B cell (primary cell): ENCODE measurements around the gene HS3ST3A1. TPM values are rescaled to one million over a fixed set of nuclear protein-coding genes. Genes with fewer than 3 reads are reported as not detected.

ENCODE experiments used
- ATAC-seq: fragments of 200-7000 bp; cut with Tn5 transposase; one replicate; pipeline ENCODE4 v1.10.0; 2021; ENCODE audit warnings: low read depth, mild to moderate bottlenecking, moderate number of reproducible peaks, moderate library complexity
- CTCF ChIA-PET: fragments of 350-600 bp; sonication (Branson Sonifier 250); formaldehyde crosslinking; loops from one replicate; lab custom pipeline; 2021; ENCODE audit warnings: antibody characterized with exemption, inconsistent platforms; lab: Charles Lee
- POLR2A ChIA-PET: fragments of 350-600 bp; sonication (Branson Sonifier 250); formaldehyde crosslinking; loops from one replicate; lab custom pipeline; 2021; ENCODE audit warnings: antibody characterized with exemption; lab: Charles Lee
- DNase-seq: peaks from one replicate; pipeline ENCODE4 v3.0.0; 2013
- H2AFZ ChIP-seq: 2 replicates; pipeline ENCODE4 v1.6.1; 2012; ENCODE audit warnings: mild to moderate bottlenecking, low read depth, low read length; ENCODE audit not compliant: insufficient read depth, poor library complexity, severe bottlenecking
- H3K27ac ChIP-seq, 2 donors: 1 replicate in 1 of 2; 2 replicates in 1 of 2; pipeline ENCODE4 v1.5.1; 2012 to 2013; ENCODE audit warnings: low read length in 2 of 2, mild to moderate bottlenecking in 2 of 2, moderate library complexity in 1 of 2
- H3K27me3 ChIP-seq, 4 experiments: fragments of 200-600 bp in 1 of 4; sonication (generic) in 1 of 4; replicated peaks in 1 of 4; 1 replicate in 2 of 4; 2 replicates in 2 of 4; pipeline versions ENCODE4 v1.6.1 to v1.7.0; 2013 to 2016; ENCODE audit warnings: low read length in 3 of 4, mild to moderate bottlenecking in 2 of 4, mixed read lengths in 1 of 4, moderate library complexity in 1 of 4; ENCODE audit not compliant: insufficient read depth in 4 of 4, control insufficient read depth in 3 of 4; ENCODE audit errors: control extremely low read depth in 1 of 4
- H3K36me3 ChIP-seq, 2 experiments: replicated peaks in 1 of 2; 1 replicate in 1 of 2; 2 replicates in 1 of 2; pipeline versions ENCODE4 v1.6.1 to v1.7.1; 2013; ENCODE audit warnings: low read length in 1 of 2; ENCODE audit not compliant: insufficient read depth in 2 of 2, control insufficient read depth in 1 of 2; ENCODE audit errors: control extremely low read depth in 1 of 2, extremely low read depth in 1 of 2
- H3K4me1 ChIP-seq, 2 donors: fragments of 200-600 bp in 1 of 2; sonication (generic) in 1 of 2; 1 replicate in 1 of 2; 2 replicates in 1 of 2; pipeline versions ENCODE4 v1.5.1 to v1.6.1; 2013 to 2017; ENCODE audit warnings: low read length in 2 of 2; ENCODE audit not compliant: control insufficient read depth in 2 of 2, insufficient read depth in 2 of 2
- H3K4me2 ChIP-seq: replicated peaks from 2 replicates; pipeline ENCODE3; 2012; ENCODE audit warnings: mild to moderate bottlenecking, low read depth, low read length; ENCODE audit not compliant: poor library complexity, severe bottlenecking
- H3K4me3 ChIP-seq, 5 experiments: fragments of 200-600 bp in 1 of 5; sonication (generic) in 1 of 5; 1 replicate in 3 of 5; 2 replicates in 2 of 5; pipeline versions ENCODE4 v1.5.1 to v1.7.0; 2011 to 2016; ENCODE audit warnings: low read length in 4 of 5, mild to moderate bottlenecking in 4 of 5, low read depth in 2 of 5, control low read depth in 1 of 5, moderate library complexity in 1 of 5; ENCODE audit not compliant: insufficient read depth in 1 of 5; ENCODE audit errors: control extremely low read depth in 1 of 5, extremely low read depth in 1 of 5
- H3K79me2 ChIP-seq: fragments of 200-600 bp; sonication (generic); one replicate; pipeline ENCODE4 v1.6.0; 2016; ENCODE audit warnings: low read length; ENCODE audit not compliant: control insufficient read depth, insufficient read depth
- H3K9ac ChIP-seq: fragments of 200-600 bp; sonication (generic); 2 replicates; pipeline ENCODE4 v1.6.1; 2017; ENCODE audit warnings: mild to moderate bottlenecking, low read length, moderate library complexity
- H3K9me3 ChIP-seq, 3 donors: one replicate each; pipeline versions ENCODE4 v1.6.1 to v1.7.1; 2013; ENCODE audit warnings: low read length in 2 of 3; ENCODE audit not compliant: control insufficient read depth in 2 of 3, insufficient read depth in 1 of 3; ENCODE audit errors: control extremely low read depth in 1 of 3
- H4K20me1 ChIP-seq: 2 replicates; pipeline ENCODE4 v1.6.0; 2012; ENCODE audit warnings: mild to moderate bottlenecking, low read length; ENCODE audit not compliant: insufficient read depth, control insufficient read depth, poor library complexity, severe bottlenecking
- H3K27ac Mint-ChIP-seq: one replicate; pipeline ENCODE4 v1.8.0; 2021; ENCODE audit warnings: mixed read lengths
- H3K27me3 Mint-ChIP-seq: one replicate; pipeline ENCODE4 v1.8.0; 2021; ENCODE audit warnings: mixed read lengths
- H3K4me1 Mint-ChIP-seq: one replicate; pipeline ENCODE4 v1.8.0; 2021; ENCODE audit warnings: mixed read lengths
- H3K4me3 Mint-ChIP-seq: one replicate; pipeline ENCODE4 v1.8.0; 2021; ENCODE audit warnings: mixed read lengths
- H3K9me3 Mint-ChIP-seq: one replicate; pipeline ENCODE4 v1.8.0; 2022; ENCODE audit warnings: mixed read lengths; ENCODE audit not compliant: insufficient read depth
- EZH2 ChIP-seq: IDR thresholded peaks from 2 replicates; pipeline ENCODE4 v1.6.1; 2012; ENCODE audit warnings: borderline replicate concordance, low read depth, mild to moderate bottlenecking, moderate library complexity, low read length; ENCODE audit not compliant: insufficient read depth, poor library complexity, severe bottlenecking
- WGBS: methylation state at CpG from one replicate; pipeline ENCODE4 v1.1.5; 2013; ENCODE audit warnings: missing lambda C conversion rate; ENCODE audit not compliant: insufficient coverage; 5-methylcytosine and 5-hydroxymethylcytosine counted together
- intact Hi-C: fragments of 100-400 bp; cut with micrococcal nuclease; formaldehyde crosslinking; loops from one replicate; pipeline ENCODE4 v1.10.0; 2022
- polyA plus RNA-seq: library from polyadenylated mRNA; depleted of rRNA; stranded (reverse); fragments of >200 nt; gene quantifications from 2 replicates; pipeline ENCODE4 v1.2.3, GENCODE V29; 2012
- total RNA-seq, 2 donors: library from RNA; stranded (reverse); fragments of 120-200 nt in 1 of 2; gene quantifications; 1 replicate in 1 of 2; 2 replicates in 1 of 2; pipeline versions ENCODE4 v1.2.3 to v1.2.4, GENCODE V29; 2013 to 2022
- TF ChIP-seq, protein P1 (sequence below): fragments of 200-600 bp; IDR thresholded peaks from one replicate; pipeline ENCODE4 v1.8.0; 2022; ENCODE audit warnings: antibody characterized with exemption, mild to moderate bottlenecking

Gene HS3ST3A1
- total and polyA plus RNA-seq, 2 donors (not counting 1 experiment from before 2014, with no cell fraction given), result 0.17 to 0.75 TPM

DNA sequence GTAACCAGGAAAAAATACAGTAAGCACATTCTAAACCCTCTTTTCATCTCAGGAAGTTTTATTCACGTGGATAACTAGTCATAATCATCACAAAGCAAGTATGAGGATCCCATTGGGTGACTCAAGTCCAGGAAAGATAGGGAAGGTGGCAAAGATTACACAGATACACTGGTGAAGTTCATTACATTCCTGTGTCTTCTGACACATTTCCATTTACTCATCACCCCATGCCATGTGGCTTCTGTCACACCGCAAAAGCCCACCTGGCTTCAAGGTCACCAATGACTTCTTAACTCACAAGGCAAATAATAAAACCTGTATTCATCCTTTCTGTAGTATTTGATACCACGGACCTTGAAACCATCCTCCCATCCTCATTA, 17.0 kb downstream of the HS3ST3A1 start:
- no peak overlapping the region for H3K27ac Mint-ChIP-seq
- no CpG with 5 or more reads among the region's 3 CpGs for WGBS
- no peaks in the 10 kb centered on the region for H3K4me1 Mint-ChIP-seq
- Histone ChIP-seq H3K4me1 (no peaks in the 10 kb centered on the region), H3K4me2 (no peak overlapping the region), H2AFZ (no peak overlapping the region), H3K4me3 (no peak overlapping the region), H3K9ac (no peak overlapping the region), H3K27ac (no peak overlapping the region), H3K27me3 (no peaks in the 10 kb centered on the region), H3K79me2 (no peaks in the 10 kb centered on the region), H3K36me3 (no peaks in the 10 kb centered on the region), H4K20me1 (no peaks in the 10 kb centered on the region), H3K9me3 (no peaks in the 10 kb centered on the region)
- no peak for DNase-seq
- POLR2A ChIA-PET, result no interaction called here
- ATAC-seq, result no peak
- peaks cover 20% of the 10 kb centered on the region for H3K27me3 Mint-ChIP-seq
- CTCF ChIA-PET, result interaction anchor here (0.7 kb wide), 1 partner anchor 11 kb away, joined by 3 read pairs; no protein-coding TSS in a partner anchor
- intact Hi-C loops, result no loop called here
- H3K4me3 Mint-ChIP-seq, result no peak overlapping the region
- H3K9me3 Mint-ChIP-seq, result no peaks in the 10 kb centered on the region
- TF ChIP-seq EZH2, result no peak
- TF ChIP-seq, protein P1, sequence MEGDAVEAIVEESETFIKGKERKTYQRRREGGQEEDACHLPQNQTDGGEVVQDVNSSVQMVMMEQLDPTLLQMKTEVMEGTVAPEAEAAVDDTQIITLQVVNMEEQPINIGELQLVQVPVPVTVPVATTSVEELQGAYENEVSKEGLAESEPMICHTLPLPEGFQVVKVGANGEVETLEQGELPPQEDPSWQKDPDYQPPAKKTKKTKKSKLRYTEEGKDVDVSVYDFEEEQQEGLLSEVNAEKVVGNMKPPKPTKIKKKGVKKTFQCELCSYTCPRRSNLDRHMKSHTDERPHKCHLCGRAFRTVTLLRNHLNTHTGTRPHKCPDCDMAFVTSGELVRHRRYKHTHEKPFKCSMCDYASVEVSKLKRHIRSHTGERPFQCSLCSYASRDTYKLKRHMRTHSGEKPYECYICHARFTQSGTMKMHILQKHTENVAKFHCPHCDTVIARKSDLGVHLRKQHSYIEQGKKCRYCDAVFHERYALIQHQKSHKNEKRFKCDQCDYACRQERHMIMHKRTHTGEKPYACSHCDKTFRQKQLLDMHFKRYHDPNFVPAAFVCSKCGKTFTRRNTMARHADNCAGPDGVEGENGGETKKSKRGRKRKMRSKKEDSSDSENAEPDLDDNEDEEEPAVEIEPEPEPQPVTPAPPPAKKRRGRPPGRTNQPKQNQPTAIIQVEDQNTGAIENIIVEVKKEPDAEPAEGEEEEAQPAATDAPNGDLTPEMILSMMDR, result no peak

DNA sequence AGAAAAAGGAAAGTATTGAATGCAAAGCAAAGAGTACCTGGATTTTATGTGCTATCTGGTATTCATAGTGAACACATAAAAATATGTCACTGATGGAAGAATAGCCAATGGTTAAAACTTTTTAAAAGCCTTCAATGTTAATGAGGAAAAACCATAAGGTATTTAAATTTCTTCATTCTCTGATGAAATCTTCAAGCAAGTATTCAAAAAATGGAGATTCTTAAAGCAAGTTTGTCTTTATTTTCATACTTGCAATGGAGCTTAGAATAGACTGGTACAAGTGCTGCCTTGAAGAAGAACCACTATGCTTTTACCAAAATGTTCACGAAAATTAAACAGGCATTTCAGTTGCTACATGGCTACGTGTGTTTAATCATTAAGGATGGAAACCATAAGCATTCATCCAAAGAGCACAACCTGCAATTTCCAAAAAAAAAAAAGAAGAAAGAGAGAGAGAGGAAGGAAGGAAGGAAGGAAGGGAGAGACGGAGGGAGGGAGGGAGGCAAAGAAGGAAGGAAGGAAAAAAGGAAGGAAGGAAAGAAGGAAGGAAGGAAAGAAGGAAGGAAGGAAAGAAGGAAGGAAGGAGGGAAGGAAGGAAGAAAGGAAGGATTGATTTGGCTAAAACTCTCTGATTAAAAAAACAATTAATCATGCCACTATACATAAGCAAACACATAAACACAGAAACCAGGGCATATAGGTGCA, 17.6 kb downstream of the HS3ST3A1 start:
- CTCF ChIA-PET, result no interaction called here
- Histone ChIP-seq H3K4me2 (no peak overlapping the region), H2AFZ (no peak overlapping the region), H4K20me1 (no peaks in the 10 kb centered on the region), H3K4me3 (no peak overlapping the region), H3K9ac (no peak overlapping the region), H3K4me1 (no peaks in the 10 kb centered on the region), H3K36me3 (no peaks in the 10 kb centered on the region), H3K9me3 (no peaks in the 10 kb centered on the region), H3K27me3 (no peaks in the 10 kb centered on the region), H3K27ac (no peak overlapping the region), H3K79me2 (no peaks in the 10 kb centered on the region)
- intact Hi-C loops, result no loop called here
- no peak for ATAC-seq
- H3K9me3 Mint-ChIP-seq, result no peaks in the 10 kb centered on the region
- TF ChIP-seq EZH2, result no peak
- TF ChIP-seq, protein P1, result no peak
- 67% methylated on average over 1 of the region's 3 CpGs for WGBS
- H3K27ac Mint-ChIP-seq, result no peak overlapping the region
- POLR2A ChIA-PET, result no interaction called here
- DNase-seq, result no peak
- no peak overlapping the region for H3K4me3 Mint-ChIP-seq
- H3K27me3 Mint-ChIP-seq, result peaks cover 16% of the 10 kb centered on the region
- no peaks in the 10 kb centered on the region for H3K4me1 Mint-ChIP-seq
